HepG2 (cell line): Measurements from ENCODE around the gene CENPM. TPM values are rescaled to one million over a fixed set of nuclear protein-coding genes. Genes with fewer than 3 reads are reported as not detected.

ENCODE experiments used
- ASH2L ChIP-seq: fragments of 300-600, 200-600 bp; sonication (generic); IDR thresholded peaks from 2 replicates; pipeline ENCODE4 v1.7.0; 2017; ENCODE audit warnings: low read depth, mild to moderate bottlenecking, moderate library complexity, mixed read lengths, low read length; ENCODE audit not compliant: insufficient read length
- ATF1 ChIP-seq: IDR thresholded peaks from 2 replicates; pipeline ENCODE4 v1.6.1; 2016; ENCODE audit warnings: mild to moderate bottlenecking, control low read depth
- ATF7 ChIP-seq, 2 experiments: fragments of 450-650 bp in 1 of 2; sonication (generic) in 1 of 2; formaldehyde crosslinking in 1 of 2; IDR thresholded peaks; 2 replicates each; pipeline versions ENCODE4 v1.4.0 to v1.6.1; 2016 to 2020; ENCODE audit warnings: antibody characterized with exemption in 1 of 2, mild to moderate bottlenecking in 1 of 2, missing genetic modification reagents in 1 of 2
- ETV5 ChIP-seq: IDR thresholded peaks from 2 replicates; pipeline ENCODE4 v1.6.1; 2018; ENCODE audit warnings: missing biosample characterization, missing genetic modification reagents, inconsistent platforms, borderline replicate concordance
- FOXM1 ChIP-seq: sonication (generic); formaldehyde crosslinking; IDR thresholded peaks from 2 replicates; pipeline ENCODE4 v1.5.0; 2020; ENCODE audit warnings: missing genetic modification reagents
- HINFP ChIP-seq: sonication (generic); formaldehyde crosslinking; IDR thresholded peaks from 2 replicates; pipeline ENCODE4 v1.4.0; 2020; ENCODE audit warnings: low read depth, mild to moderate bottlenecking, missing genetic modification reagents
- HMGXB4 ChIP-seq, 2 experiments: sonication (generic) in 1 of 2; formaldehyde crosslinking in 1 of 2; IDR thresholded peaks; 2 replicates each; pipeline versions ENCODE4 v1.4.0 to v1.6.1; 2018 to 2020; ENCODE audit warnings: missing genetic modification reagents in 2 of 2, borderline replicate concordance in 1 of 2, low read depth in 1 of 2, mild to moderate bottlenecking in 1 of 2, missing biosample characterization in 1 of 2
- KDM2A ChIP-seq: sonication (generic); formaldehyde crosslinking; IDR thresholded peaks from 2 replicates; pipeline ENCODE4 v1.4.0; 2020; ENCODE audit warnings: low read depth, missing genetic modification reagents, borderline replicate concordance
- MTA1 ChIP-seq: sonication (generic); formaldehyde crosslinking; IDR thresholded peaks from 2 replicates; pipeline ENCODE4 v1.4.0; 2020; ENCODE audit warnings: missing genetic modification reagents, mild to moderate bottlenecking, borderline replicate concordance
- SP4 ChIP-seq: sonication (generic); formaldehyde crosslinking; IDR thresholded peaks from 2 replicates; pipeline ENCODE4 v1.8.1; 2023; ENCODE audit warnings: mild to moderate bottlenecking, missing genetic modification reagents
- ZC3H13 ChIP-seq: sonication (generic); formaldehyde crosslinking; IDR thresholded peaks from 2 replicates; pipeline ENCODE4 v1.8.1; 2023; ENCODE audit warnings: mild to moderate bottlenecking, missing genetic modification reagents, moderate library complexity
- ZMYM4 ChIP-seq: sonication (generic); formaldehyde crosslinking; IDR thresholded peaks from 2 replicates; pipeline ENCODE4 v1.8.1; 2023; ENCODE audit warnings: mild to moderate bottlenecking, missing genetic modification reagents
- ZNF121 ChIP-seq: sonication (generic); formaldehyde crosslinking; IDR thresholded peaks from 2 replicates; pipeline ENCODE4 v1.5.0; 2020; ENCODE audit warnings: mild to moderate bottlenecking, missing genetic modification reagents
- ZNF326 ChIP-seq: sonication (generic); formaldehyde crosslinking; IDR thresholded peaks from 2 replicates; pipeline ENCODE4 v1.4.0; 2020; ENCODE audit warnings: missing genetic modification reagents, borderline replicate concordance
- ZNF350 ChIP-seq: sonication (generic); formaldehyde crosslinking; IDR thresholded peaks from 2 replicates; pipeline ENCODE4 v1.4.0; 2020; ENCODE audit warnings: mild to moderate bottlenecking, low read depth, missing genetic modification reagents, borderline replicate concordance
- ZNF580 ChIP-seq: IDR thresholded peaks from 2 replicates; pipeline ENCODE4 v1.6.1; 2016; ENCODE audit warnings: low read depth, borderline replicate concordance
- ZNF687 ChIP-seq: sonication (generic); formaldehyde crosslinking; IDR thresholded peaks from 2 replicates; pipeline ENCODE4 v1.5.1; 2020; ENCODE audit warnings: mild to moderate bottlenecking, missing genetic modification reagents, moderate library complexity
- ZSCAN31 ChIP-seq: sonication (generic); formaldehyde crosslinking; IDR thresholded peaks from 2 replicates; pipeline ENCODE4 v1.5.0; 2020; ENCODE audit warnings: low read depth, mild to moderate bottlenecking, missing genetic modification reagents
- polyA plus RNA-seq, 8 experiments: library from polyadenylated mRNA; depleted of rRNA in 3 of 8; stranded (reverse) in 7 of 8; unstranded in 1 of 8; fragments of >200 nt; fragmentation: Illumina TruSeq in 4 of 8; extraction: Trizol in 4 of 8; gene quantifications; 2 replicates each; pipeline versions ENCODE4 v1.2.1 to v1.2.3, GENCODE V29; 2011 to 2016; ENCODE audit warnings: low read depth in 4 of 8, missing spikeins in 1 of 8, mixed read lengths in 1 of 8; ENCODE audit not compliant: insufficient read depth in 1 of 8
- total RNA-seq, 5 experiments: library from RNA; depleted of rRNA; stranded (reverse); fragments of >200 nt; fragmentation: Illumina TruSeq; extraction: Trizol; gene quantifications; 2 replicates each; pipeline ENCODE4 v1.2.3, GENCODE V29; 2016; ENCODE audit warnings: low read depth in 1 of 5

The CENPM gene
- total and polyA plus RNA-seq, 2 of the 13 experiments (the other 11 are each of a cell fraction or from before 2014, with no cell fraction given) = 11.2 to 37.3 TPM

GRCh38 chr22:41940832-41941765 lies 5.9 kb downstream of the CENPM start (continued):
- TF ChIP-seq ETV5 (CRISPR knock-in tag) = peak; percentile 28; the same call in 1 of the 2 replicates
- peak; percentile 58; the same call in 1 of the 2 replicates for TF ChIP-seq KDM2A (CRISPR knock-in tag)
- TF ChIP-seq ZNF350 (CRISPR knock-in tag) = peak; percentile 55; the same call in 1 of the 2 replicates
- no peak for TF ChIP-seq FOXM1 (CRISPR knock-in tag)
- TF ChIP-seq ATF7 (IDR thresholded peaks at IDR 0.05) = no peak
- no peak for TF ChIP-seq ATF7 (CRISPR knock-in tag; IDR thresholded peaks at IDR 0.05)
- TF ChIP-seq ZNF121 = peak; percentile 28; the same call in 1 of the 2 replicates
- no peak for TF ChIP-seq HINFP (CRISPR knock-in tag)
- TF ChIP-seq ATF1 = no peak
- TF ChIP-seq ZNF326 (CRISPR knock-in tag) = no peak
- no peak for TF ChIP-seq ZSCAN31 (CRISPR knock-in tag)
- TF ChIP-seq ZC3H13 (CRISPR knock-in tag) = no peak
- peak; percentile 68 for TF ChIP-seq ZNF687 (CRISPR knock-in tag)
- peak in 1 of 2 experiments; percentile 24; a peak in 1 of 4 replicates for TF ChIP-seq HMGXB4 (CRISPR knock-in tag; IDR thresholded peaks at IDR 0.05; ENCODE audit: borderline replicate concordance in 1 of 2, low read depth in 1 of 2)
- peak; percentile 62; the same call in 1 of the 2 replicates for TF ChIP-seq ZNF580 (CRISPR knock-in tag)
- no peak for TF ChIP-seq MTA1 (CRISPR knock-in tag)
- TF ChIP-seq SP4 = peak; percentile 31; the same call in 1 of the 2 replicates
- TF ChIP-seq ASH2L = no peak
- TF ChIP-seq ZMYM4 = peak; percentile 39; the same call in 1 of the 2 replicates
